HG03432 (cell line): ENCODE data around the gene KIF5B.

Experiments used
- ATAC-seq: cut with Tn5 transposase; IDR thresholded peaks from one replicate; pipeline ENCODE4 v1.9.1; 2021; ENCODE audit warnings: mild to moderate bottlenecking, moderate library complexity; ENCODE audit not compliant: unreplicated experiment

KIF5B gene

GRCh38 chr10:31962826-31963588 lies 93.2 kb downstream of the KIF5B start:
- ATAC-seq = no peak

- peak; percentile 65 for ATAC-seq
Measured at GRCh38 chr10:31961277-31962074, 94.7 kb downstream of the KIF5B start.

- ATAC-seq = no peak
Measured at GRCh38 chr10:31959461-31960173, 96.6 kb downstream of the KIF5B start.
